Activated CD8-positive, alpha-beta T cell treated with anti-CD3 and anti-CD28 coated beads, Interleukin-2, amount 10 ng/mL, durations not matched to agents 7 days and 5 days (primary cell): Measurements from ENCODE around the gene AMFR. TPM values are rescaled to one million over a fixed set of nuclear protein-coding genes. Genes with fewer than 3 reads are reported as not detected.

ENCODE experiments used
- ATAC-seq: fragments of 150-1000 bp; cut with Tn5 transposase; one replicate; pipeline ENCODE4 v1.10.0; 2021; ENCODE audit warnings: moderate library complexity
- CTCF ChIA-PET: fragments of 350-600 bp; sonication (Branson Sonifier 250); formaldehyde crosslinking; loops from one replicate; lab custom pipeline; 2021; ENCODE audit warnings: antibody characterized with exemption; lab: Charles Lee
- POLR2A ChIA-PET: fragments of 350-600 bp; sonication (Branson Sonifier 250); formaldehyde crosslinking; loops from one replicate; lab custom pipeline; 2021; ENCODE audit warnings: antibody characterized with exemption; lab: Charles Lee
- DNase-seq: peaks from one replicate; pipeline ENCODE4 v3.0.0-alpha.2; 2020
- H3K27ac Mint-ChIP-seq: one replicate; pipeline ENCODE4 v1.8.0; 2021; ENCODE audit warnings: mild to moderate bottlenecking, mixed read lengths
- H3K27me3 Mint-ChIP-seq: one replicate; pipeline ENCODE4 v1.8.0; 2021; ENCODE audit warnings: low read depth, mixed read lengths
- H3K36me3 Mint-ChIP-seq: one replicate; pipeline ENCODE4 v1.8.0; 2021; ENCODE audit warnings: low read depth, mixed read lengths
- H3K4me1 Mint-ChIP-seq: one replicate; pipeline ENCODE4 v1.8.0; 2021; ENCODE audit warnings: low read depth, mixed read lengths
- H3K4me3 Mint-ChIP-seq: one replicate; pipeline ENCODE4 v1.8.0; 2021; ENCODE audit warnings: mild to moderate bottlenecking, mixed read lengths
- H3K9me3 Mint-ChIP-seq: one replicate; pipeline ENCODE4 v1.8.0; 2022; ENCODE audit warnings: mixed read lengths; ENCODE audit not compliant: insufficient read depth
- total RNA-seq, 2 experiments: library from RNA; stranded (reverse); gene quantifications; one replicate each; pipeline ENCODE4 v1.2.3, GENCODE V29; 2021

AMFR gene
- total RNA-seq, 2 experiments from 2014 or later: 39.0 to 47.5 TPM

- ChIA-PET CTCF (interaction anchor here (0.6 to 3.8 kb wide), 5 partner anchors 9 to 251 kb away, joined by 3 to 15 read pairs (median 6); no protein-coding TSS in a partner anchor), POLR2A (interaction anchor here (0.6 to 1.4 kb wide), 7 partner anchors 9 to 94 kb away, joined by 3 to 6 read pairs (median 4); partner anchors contain the start of gene AMFR)
- DNase-seq: peak; percentile 96
- H3K27ac Mint-ChIP-seq: peak within 1 kb of the TSS; percentile 93
- ATAC-seq: peak; percentile 99
- H3K4me3 Mint-ChIP-seq: peak within 1 kb of the TSS; percentile 90
- H3K36me3 Mint-ChIP-seq: peaks cover 55% of the 10 kb centered on the region
- H3K4me1 Mint-ChIP-seq: peaks cover 53% of the 10 kb centered on the region
- no peaks in the 10 kb centered on the region for H3K27me3 Mint-ChIP-seq
- H3K9me3 Mint-ChIP-seq: no peaks in the 10 kb centered on the region
Measured at GRCh38 chr16:56450986-56451752, 25.8 kb upstream of the AMFR start, which contains the start of the genes NUDT21 and OGFOD1. Gene NUDT21, minus strand, starts transcription at chr16:56451332. Its CDS starts 130 bp downstream, at chr16:56451202. Gene OGFOD1, plus strand, starts transcription at chr16:56451554. Its CDS starts 59 bp downstream, at chr16:56451613.

- Mint-ChIP-seq H3K27me3 (no peaks in the 10 kb centered on the region), H3K27ac (peak overlapping the region; percentile 93), H3K4me3 (peak overlapping the region; percentile 90), H3K9me3 (no peaks in the 10 kb centered on the region), H3K36me3 (peaks cover 55% of the 10 kb centered on the region), H3K4me1 (peaks cover 47% of the 10 kb centered on the region)
- ChIA-PET CTCF (interaction anchor here (0.6 to 3.8 kb wide), 5 partner anchors 10 to 251 kb away, joined by 3 to 15 read pairs (median 6); no protein-coding TSS in a partner anchor), POLR2A (interaction anchor here (1.0 to 1.4 kb wide), 5 partner anchors 10 to 94 kb away, joined by 4 to 6 read pairs (median 5); no protein-coding TSS in a partner anchor)
- no peak for ATAC-seq
- DNase-seq: no peak
Measured at GRCh38 chr16:56450275-56450985, 25.1 kb upstream of the AMFR start.

GRCh38 chr16:56448005-56448404 lies 22.7 kb upstream of the AMFR start:
- no peaks in the 10 kb centered on the region for H3K27me3 Mint-ChIP-seq
- peaks cover 49% of the 10 kb centered on the region for H3K36me3 Mint-ChIP-seq
- CTCF ChIA-PET: interaction anchor here (1.2 to 1.3 kb wide), 2 partner anchors 21 to 129 kb away, joined by 3 read pairs; no protein-coding TSS in a partner anchor
- H3K9me3 Mint-ChIP-seq: no peaks in the 10 kb centered on the region
- peaks cover 47% of the 10 kb centered on the region for H3K4me1 Mint-ChIP-seq
- H3K27ac Mint-ChIP-seq: no peak overlapping the region
- DNase-seq (no peak), ATAC-seq (no peak)
- POLR2A ChIA-PET: no interaction called here
- H3K4me3 Mint-ChIP-seq: no peak overlapping the region

GRCh38 chr16:56447286-56447685 lies 21.9 kb upstream of the AMFR start:
- ChIA-PET CTCF (interaction anchor here (1.0 to 1.2 kb wide), 2 partner anchors 21 to 130 kb away, joined by 3 to 4 read pairs; no protein-coding TSS in a partner anchor), POLR2A (no interaction called here)
- Mint-ChIP-seq H3K4me3 (no peak overlapping the region), H3K4me1 (peaks cover 40% of the 10 kb centered on the region), H3K9me3 (no peaks in the 10 kb centered on the region), H3K27ac (peak overlapping the region; percentile 19), H3K27me3 (no peaks in the 10 kb centered on the region), H3K36me3 (peaks cover 52% of the 10 kb centered on the region)
- DNase-seq: no peak
- no peak for ATAC-seq

- H3K9me3 Mint-ChIP-seq: no peaks in the 10 kb centered on the region
Measured at GRCh38 chr16:56438038-56438437, 12.7 kb upstream of the AMFR start.

GRCh38 chr16:56436258-56436657 lies 10.9 kb upstream of the AMFR start:
- Mint-ChIP-seq H3K27ac (no peak overlapping the region), H3K27me3 (no peaks in the 10 kb centered on the region), H3K36me3 (peaks cover 59% of the 10 kb centered on the region), H3K4me1 (no peaks in the 10 kb centered on the region), H3K9me3 (no peaks in the 10 kb centered on the region), H3K4me3 (no peak overlapping the region)
- ATAC-seq: no peak
- CTCF ChIA-PET: no interaction called here
- POLR2A ChIA-PET: interaction anchor here (1.3 kb wide), 1 partner anchor 15 kb away, joined by 4 read pairs; the partner anchor contains the start of genes NUDT21 and OGFOD1
- DNase-seq: no peak

More at GRCh38 chr16:56438038-56438437, 12.7 kb upstream of the AMFR start:
- POLR2A ChIA-PET: no interaction called here
- peaks cover 63% of the 10 kb centered on the region for H3K36me3 Mint-ChIP-seq
- H3K27me3 Mint-ChIP-seq: no peaks in the 10 kb centered on the region
- CTCF ChIA-PET: interaction anchor here (0.7 kb wide), 1 partner anchor 76 kb away, joined by 3 read pairs; no protein-coding TSS in a partner anchor
- ATAC-seq: no peak
- DNase-seq: no peak
- H3K27ac Mint-ChIP-seq: no peak overlapping the region
- H3K4me3 Mint-ChIP-seq: no peak overlapping the region
- no peaks in the 10 kb centered on the region for H3K4me1 Mint-ChIP-seq

GRCh38 chr16:56428091-56428490 lies 2.7 kb upstream of the AMFR start:
- no peaks in the 10 kb centered on the region for H3K27me3 Mint-ChIP-seq
- no peak overlapping the region for H3K27ac Mint-ChIP-seq
- H3K9me3 Mint-ChIP-seq: no peaks in the 10 kb centered on the region
- H3K36me3 Mint-ChIP-seq: peaks cover 27% of the 10 kb centered on the region
- ChIA-PET POLR2A (no interaction called here), CTCF (interaction anchor here (1.4 to 2.1 kb wide), 3 partner anchors 23 to 274 kb away, joined by 3 to 7 read pairs (median 4); partner anchors contain the start of gene NUDT21)
- no peak overlapping the region for H3K4me3 Mint-ChIP-seq
- H3K4me1 Mint-ChIP-seq: peaks cover 21% of the 10 kb centered on the region
- DNase-seq (no peak), ATAC-seq (no peak)

- Mint-ChIP-seq H3K4me1 (peaks cover 36% of the 10 kb centered on the region), H3K27me3 (no peaks in the 10 kb centered on the region), H3K4me3 (peak overlapping the region; percentile 65), H3K27ac (peak overlapping the region; percentile 17), H3K36me3 (peaks cover 15% of the 10 kb centered on the region), H3K9me3 (no peaks in the 10 kb centered on the region)
- no peak for ATAC-seq
- no peak for DNase-seq
- POLR2A ChIA-PET: interaction anchor here (1.4 kb wide), 1 partner anchor 24 kb away, joined by 5 read pairs; the partner anchor contains the start of genes NUDT21 and OGFOD1
- CTCF ChIA-PET: interaction anchor here (0.7 to 2.1 kb wide), 6 partner anchors 9 to 275 kb away, joined by 3 to 7 read pairs (median 4); partner anchors contain the start of gene NUDT21
Measured at GRCh38 chr16:56426585-56426984, 1.2 kb upstream of the AMFR start.

GRCh38 chr16:56424791-56425438 lies 430 bp downstream of the AMFR start:
- ChIA-PET POLR2A (interaction anchor here (1.0 kb wide), 1 partner anchor 27 kb away, joined by 3 read pairs; the partner anchor contains the start of gene OGFOD1), CTCF (interaction anchor here (2.0 kb wide), 1 partner anchor 10 kb away, joined by 5 read pairs; no protein-coding TSS in a partner anchor)
- Mint-ChIP-seq H3K4me3 (peak overlapping the region; percentile 91), H3K9me3 (no peaks in the 10 kb centered on the region), H3K27ac (no peak overlapping the region), H3K36me3 (peaks cover 6% of the 10 kb centered on the region), H3K4me1 (peaks cover 45% of the 10 kb centered on the region), H3K27me3 (no peaks in the 10 kb centered on the region)
- peak; percentile 32 for DNase-seq
- ATAC-seq: peak; percentile 54

GRCh38 chr16:56424404-56424764 lies 961 bp downstream of the AMFR start:
- Mint-ChIP-seq H3K9me3 (no peaks in the 10 kb centered on the region), H3K27me3 (no peaks in the 10 kb centered on the region), H3K27ac (peak overlapping the region; percentile 78), H3K36me3 (peaks cover 6% of the 10 kb centered on the region), H3K4me1 (peaks cover 45% of the 10 kb centered on the region), H3K4me3 (peak overlapping the region; percentile 91)
- CTCF ChIA-PET: interaction anchor here (1.5 kb wide), 1 partner anchor 11 kb away, joined by 3 read pairs; no protein-coding TSS in a partner anchor
- DNase-seq: no peak
- POLR2A ChIA-PET: interaction anchor here (1.0 kb wide), 1 partner anchor 27 kb away, joined by 3 read pairs; the partner anchor contains the start of gene OGFOD1
- no peak for ATAC-seq
